Cardiac fibroblast (primary cell): ENCODE measurements around the gene ELOF1.

Experiments used
- DNase-seq, 2 donors: peaks; one replicate each; pipeline versions ENCODE4 v3.0.0 to v3.0.0-alpha.2; 2010; ENCODE audit warnings: low read depth in 2 of 2
- H3K4me3 ChIP-seq, 2 donors: replicated peaks in 1 of 2; 1 replicate in 1 of 2; 2 replicates in 1 of 2; pipeline ENCODE4 v1.5.1; 2011; ENCODE audit warnings: low read depth in 2 of 2, low read length in 2 of 2, mild to moderate bottlenecking in 2 of 2, moderate library complexity in 1 of 2
- CTCF ChIP-seq: IDR thresholded peaks from one replicate; pipeline ENCODE4 v1.5.1; 2011; ENCODE audit warnings: low read depth, mild to moderate bottlenecking, low read length, inconsistent platforms

ELOF1 gene

GRCh38 chr19:11594084-11594483 lies 35.1 kb upstream of the ELOF1 start:
- DNase-seq: no peak
- H3K4me3 ChIP-seq: no peak overlapping the region
- TF ChIP-seq CTCF: no peak

GRCh38 chr19:11587975-11588631 lies 29.1 kb upstream of the ELOF1 start:
- no peak overlapping the region for H3K4me3 ChIP-seq
- no peak for TF ChIP-seq CTCF
- no peak for DNase-seq

GRCh38 chr19:11587302-11587974 lies 28.4 kb upstream of the ELOF1 start:
- TF ChIP-seq CTCF: peak; percentile 86
- no peak overlapping the region for H3K4me3 ChIP-seq
- DNase-seq: peak; percentile 78

- H3K4me3 ChIP-seq: no peak overlapping the region
- no peak for DNase-seq
- no peak for TF ChIP-seq CTCF
These were observed 27.3 kb upstream of the ELOF1 start for GRCh38 chr19:11586331-11586730.

GRCh38 chr19:11581740-11582139 lies 22.7 kb upstream of the ELOF1 start:
- no peak for TF ChIP-seq CTCF
- peak; percentile 28 to 46 for DNase-seq
- H3K4me3 ChIP-seq: no peak overlapping the region

- DNase-seq: no peak
- no peak overlapping the region for H3K4me3 ChIP-seq
- TF ChIP-seq CTCF: no peak
These were observed 21.1 kb upstream of the ELOF1 start for GRCh38 chr19:11580116-11580515.
